GM23338 (cell line): ENCODE results near the gene MRPL24.

Source experiments
- CTCF ChIP-seq, 2 experiments: fragments of 200-600 bp in 1 of 2; sonication (generic) in 1 of 2; conservative IDR thresholded peaks; 2 replicates each; pipeline versions ENCODE4 v1.5.1 to v1.6.1; 2016 to 2017; ENCODE audit warnings: antibody characterized with exemption in 2 of 2, low read depth in 2 of 2, mild to moderate bottlenecking in 2 of 2, moderate library complexity in 1 of 2
- ETS1 ChIP-seq: IDR thresholded peaks from 2 replicates; pipeline ENCODE4 v1.6.1; 2016; ENCODE audit warnings: antibody characterized with exemption
- EZH2 ChIP-seq: fragments of 200-600 bp; sonication (generic); IDR thresholded peaks from one replicate; pipeline ENCODE4 v1.8.0; 2017; ENCODE audit warnings: antibody characterized with exemption, mild to moderate bottlenecking, low read depth; ENCODE audit not compliant: unreplicated experiment
- POLR2AphosphoS5 ChIP-seq: IDR thresholded peaks from 2 replicates; pipeline ENCODE4 v1.6.1; 2016; ENCODE audit warnings: antibody characterized with exemption, low read depth
- REST ChIP-seq: IDR thresholded peaks from one replicate; pipeline ENCODE4 v1.6.1; 2018; ENCODE audit warnings: antibody characterized with exemption; ENCODE audit not compliant: unreplicated experiment

GRCh38 chr1:156741481-156741983 is 644 bp upstream of the MRPL24 start:
- TF ChIP-seq CTCF (conservative IDR thresholded peaks at IDR 0.05; ENCODE audit: low read depth in 2 of 2) (no peak), POLR2AphosphoS5 (no peak), ETS1 (no peak), REST (no peak), EZH2 (no peak)
